Iris pigment epithelial cell (primary cell): ENCODE data around the gene RTL10.

Experiments
- DNase-seq: peaks from one replicate; pipeline ENCODE4 v3.0.0-alpha.2; 2011; ENCODE audit warnings: low read depth

The RTL10 gene

GRCh38 chr22:19808873-19809478 is 45.7 kb downstream of the RTL10 start:
- no peak for DNase-seq

- DNase-seq = no peak
Measured at GRCh38 chr22:19807914-19808872, 46.5 kb downstream of the RTL10 start.

- DNase-seq = no peak
Measured at GRCh38 chr22:19807161-19807913, 47.3 kb downstream of the RTL10 start.

GRCh38 chr22:19806213-19807160 is 48.2 kb downstream of the RTL10 start:
- peak; percentile 22 for DNase-seq

- no peak for DNase-seq
Measured at GRCh38 chr22:19805821-19806212, 48.9 kb downstream of the RTL10 start.
